ENCODE data around the gene RNF208.

DNA sequence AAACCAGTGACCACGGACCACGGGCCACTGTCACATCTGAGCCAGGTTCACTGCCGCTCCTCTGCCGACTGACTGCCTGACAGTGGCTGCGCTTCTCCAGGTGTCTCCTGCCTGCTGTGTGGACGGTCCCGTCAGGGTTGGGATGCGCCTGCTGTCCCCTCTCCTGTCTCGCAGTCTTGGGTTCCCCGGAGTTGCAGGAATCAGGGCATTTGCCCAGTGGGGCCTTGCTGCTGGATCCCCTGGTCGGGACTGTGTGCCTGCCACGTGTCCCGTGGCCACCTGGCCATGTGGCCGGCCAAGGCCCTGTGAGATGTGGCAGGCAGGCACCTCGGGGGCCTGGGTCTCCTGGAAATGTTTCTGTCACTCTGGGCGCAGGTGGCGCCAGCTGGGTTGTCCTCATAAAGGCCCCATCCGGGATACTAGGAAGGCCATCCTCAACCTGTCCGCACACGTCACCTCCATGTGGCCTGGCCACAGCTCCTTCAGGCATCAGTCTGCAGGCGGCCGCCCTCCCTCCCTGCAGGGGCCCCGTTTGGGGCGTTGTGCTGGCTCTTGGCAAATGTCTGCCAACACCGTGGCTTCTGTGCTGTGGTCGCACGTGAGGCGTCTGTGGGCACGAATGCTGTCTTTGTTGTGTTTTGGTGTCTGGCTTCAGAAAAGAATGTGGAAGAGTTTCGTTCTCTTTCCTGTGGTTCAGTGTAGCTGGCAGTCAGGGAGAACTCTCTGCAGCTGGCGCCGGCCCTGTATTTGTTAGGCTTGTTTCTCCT, 49.1 kb upstream of the RNF208 start:
- TF ChIP-seq EZH2 (IDR thresholded peaks at IDR 0.05; ENCODE audit: borderline replicate concordance, insufficient read depth, low read length, poor library complexity, severe bottlenecking) = no peak
- TF ChIP-seq CTCF (IDR thresholded peaks at IDR 0.05; ENCODE audit: poor library complexity, severe bottlenecking) = no peak
- no peak for TF ChIP-seq POLR2AphosphoS5 (IDR thresholded peaks at IDR 0.05)
